ENCODE results near the gene ZNF580. TPM values are rescaled to one million over a fixed set of nuclear protein-coding genes. Genes with fewer than 3 reads are reported as not detected.

The ZNF580 gene
- total and polyA plus RNA-seq, 2 experiments from 2014 or later, result 10.1 to 53.8 TPM

DNA sequence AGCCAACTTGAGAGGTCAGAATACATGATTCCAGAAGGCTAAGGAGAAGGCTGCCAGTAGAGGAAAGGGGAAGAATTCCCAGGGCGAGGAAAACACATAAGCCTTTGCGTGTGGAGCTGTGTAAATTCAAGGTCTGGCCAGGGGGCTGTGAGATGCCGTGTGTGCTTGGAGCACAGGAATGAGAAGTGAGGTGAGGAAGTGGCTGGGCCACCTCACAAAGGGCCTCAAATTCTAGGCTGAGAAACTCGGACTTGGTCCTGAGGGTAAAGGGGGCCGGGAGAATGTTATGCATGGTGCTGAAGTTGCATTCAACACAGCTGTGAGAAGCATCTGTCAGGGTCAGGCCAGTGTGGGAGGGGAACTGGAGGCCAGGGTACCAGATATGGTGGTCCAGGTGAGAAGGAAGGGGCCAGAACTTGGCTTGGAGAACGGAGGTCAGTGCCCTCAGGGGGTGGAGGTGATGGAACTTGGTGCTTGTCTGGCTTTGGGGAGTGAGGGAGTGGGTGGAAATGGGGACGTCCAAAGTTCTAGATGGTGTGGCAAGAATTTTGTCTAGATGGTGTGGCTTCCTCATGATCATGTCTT, 4.9 kb upstream of the ZNF580 start:
- peaks cover 18% of the 10 kb centered on the region for H3K4me1 ChIP-seq (ENCODE audit: insufficient read depth)
- no peaks in the 10 kb centered on the region for H3K9me2 ChIP-seq (replicated peaks; ENCODE audit: insufficient read depth)
- H3K9me3 ChIP-seq (ENCODE audit: low read depth), result no peaks in the 10 kb centered on the region
- 78% methylated on average over 7 of the region's 7 CpGs for WGBS (ENCODE audit: low lambda C conversion rate, missing lambda C conversion rate)
- no peaks in the 10 kb centered on the region for H4K20me1 ChIP-seq (ENCODE audit: insufficient read depth, poor library complexity, severe bottlenecking)
- H3K4me3 ChIP-seq, result peak overlapping the region; percentile 72
- TF ChIP-seq EZH2phosphoT487 (IDR thresholded peaks at IDR 0.05; ENCODE audit: low read depth, severe bottlenecking, unreplicated experiment) (no peak), EZH2 (IDR thresholded peaks at IDR 0.05; ENCODE audit: borderline replicate concordance) (no peak)
- TF ChIP-seq, protein P1, sequence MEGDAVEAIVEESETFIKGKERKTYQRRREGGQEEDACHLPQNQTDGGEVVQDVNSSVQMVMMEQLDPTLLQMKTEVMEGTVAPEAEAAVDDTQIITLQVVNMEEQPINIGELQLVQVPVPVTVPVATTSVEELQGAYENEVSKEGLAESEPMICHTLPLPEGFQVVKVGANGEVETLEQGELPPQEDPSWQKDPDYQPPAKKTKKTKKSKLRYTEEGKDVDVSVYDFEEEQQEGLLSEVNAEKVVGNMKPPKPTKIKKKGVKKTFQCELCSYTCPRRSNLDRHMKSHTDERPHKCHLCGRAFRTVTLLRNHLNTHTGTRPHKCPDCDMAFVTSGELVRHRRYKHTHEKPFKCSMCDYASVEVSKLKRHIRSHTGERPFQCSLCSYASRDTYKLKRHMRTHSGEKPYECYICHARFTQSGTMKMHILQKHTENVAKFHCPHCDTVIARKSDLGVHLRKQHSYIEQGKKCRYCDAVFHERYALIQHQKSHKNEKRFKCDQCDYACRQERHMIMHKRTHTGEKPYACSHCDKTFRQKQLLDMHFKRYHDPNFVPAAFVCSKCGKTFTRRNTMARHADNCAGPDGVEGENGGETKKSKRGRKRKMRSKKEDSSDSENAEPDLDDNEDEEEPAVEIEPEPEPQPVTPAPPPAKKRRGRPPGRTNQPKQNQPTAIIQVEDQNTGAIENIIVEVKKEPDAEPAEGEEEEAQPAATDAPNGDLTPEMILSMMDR (IDR thresholded peaks at IDR 0.05; ENCODE audit: poor library complexity), result no peak
- no peak for DNase-seq (ENCODE audit: low spot score)
- peak overlapping the region; percentile 96 for H3K27ac ChIP-seq
- H2AFZ ChIP-seq, result no peak overlapping the region
- peaks cover 59% of the 10 kb centered on the region for H3K79me2 ChIP-seq
- H3K36me3 ChIP-seq (replicated peaks; ENCODE audit: insufficient read depth, low read depth), result no peaks in the 10 kb centered on the region
- no peaks in the 10 kb centered on the region for H3K27me3 ChIP-seq
- peak overlapping the region; percentile 90 for H3K4me2 ChIP-seq

- peaks cover 18% of the 10 kb centered on the region for H3K4me1 ChIP-seq (ENCODE audit: insufficient read depth)
- H4K20me1 ChIP-seq (ENCODE audit: insufficient read depth, poor library complexity, severe bottlenecking), result no peaks in the 10 kb centered on the region
- no peak for DNase-seq (ENCODE audit: low spot score)
- no peaks in the 10 kb centered on the region for H3K27me3 ChIP-seq
- H3K9me3 ChIP-seq (ENCODE audit: low read depth), result no peaks in the 10 kb centered on the region
- no peak overlapping the region for H3K4me3 ChIP-seq
- no peaks in the 10 kb centered on the region for H3K9me2 ChIP-seq (replicated peaks; ENCODE audit: insufficient read depth)
- TF ChIP-seq, protein P1 (IDR thresholded peaks at IDR 0.05; ENCODE audit: poor library complexity), result no peak
- no peak for TF ChIP-seq EZH2phosphoT487 (IDR thresholded peaks at IDR 0.05; ENCODE audit: low read depth, severe bottlenecking, unreplicated experiment)
- peaks cover 59% of the 10 kb centered on the region for H3K79me2 ChIP-seq
- H3K27ac ChIP-seq, result no peak overlapping the region
- no peaks in the 10 kb centered on the region for H3K36me3 ChIP-seq (replicated peaks; ENCODE audit: insufficient read depth, low read depth)
- H3K4me2 ChIP-seq, result peak overlapping the region; percentile 90
- 92% methylated on average over 4 of the region's 4 CpGs for WGBS (ENCODE audit: low lambda C conversion rate, missing lambda C conversion rate)
- no peak overlapping the region for H2AFZ ChIP-seq
Measured at GRCh38 chr19:55636723-55637122, 4.1 kb upstream of the ZNF580 start.

GRCh38 chr19:55637534-55637933, 3.3 kb upstream of the ZNF580 start:
- Histone ChIP-seq H3K36me3 (replicated peaks; ENCODE audit: insufficient read depth, low read depth) (no peaks in the 10 kb centered on the region), H3K4me1 (ENCODE audit: insufficient read depth) (peaks cover 18% of the 10 kb centered on the region), H4K20me1 (ENCODE audit: insufficient read depth, poor library complexity, severe bottlenecking) (no peaks in the 10 kb centered on the region), H3K4me3 (no peak overlapping the region), H3K27me3 (no peaks in the 10 kb centered on the region), H3K27ac (no peak overlapping the region), H3K4me2 (no peak overlapping the region), H2AFZ (no peak overlapping the region), H3K9me3 (ENCODE audit: low read depth) (no peaks in the 10 kb centered on the region), H3K9me2 (replicated peaks; ENCODE audit: insufficient read depth) (no peaks in the 10 kb centered on the region), H3K79me2 (peaks cover 64% of the 10 kb centered on the region)
- no peak for DNase-seq (ENCODE audit: low spot score)
- WGBS (ENCODE audit: low lambda C conversion rate, missing lambda C conversion rate), result 87% methylated on average over 11 of the region's 11 CpGs
- TF ChIP-seq, protein P1 (IDR thresholded peaks at IDR 0.05; ENCODE audit: poor library complexity), result no peak
- TF ChIP-seq EZH2 (IDR thresholded peaks at IDR 0.05; ENCODE audit: borderline replicate concordance) (no peak), EZH2phosphoT487 (IDR thresholded peaks at IDR 0.05; ENCODE audit: low read depth, severe bottlenecking, unreplicated experiment) (no peak)
